ENCODE results near the gene KIF26B. TPM values are rescaled to one million over a fixed set of nuclear protein-coding genes. Genes with fewer than 3 reads are reported as not detected.

Gene KIF26B
- total RNA-seq, 2 experiments from 2014 or later: not detected

GRCh38 chr1:245462161-245462560, 307.4 kb downstream of the KIF26B start:
- Mint-ChIP-seq H3K36me3 (ENCODE audit: low read depth) (no peaks in the 10 kb centered on the region), H3K27ac (no peak overlapping the region), H3K9me3 (peaks cover 6% of the 10 kb centered on the region), H3K4me3 (no peak overlapping the region), H3K27me3 (no peaks in the 10 kb centered on the region), H3K4me1 (no peaks in the 10 kb centered on the region)
- ChIA-PET POLR2A (no interaction called here), CTCF (no interaction called here)
- no peak for DNase-seq

GRCh38 chr1:245463392-245464165, 308.8 kb downstream of the KIF26B start:
- CTCF ChIA-PET: no interaction called here
- Mint-ChIP-seq H3K36me3 (ENCODE audit: low read depth) (no peaks in the 10 kb centered on the region), H3K27me3 (no peaks in the 10 kb centered on the region), H3K4me1 (no peaks in the 10 kb centered on the region), H3K4me3 (no peak overlapping the region), H3K9me3 (peaks cover 6% of the 10 kb centered on the region), H3K27ac (no peak overlapping the region)
- POLR2A ChIA-PET: no interaction called here
- DNase-seq: no peak

DNA sequence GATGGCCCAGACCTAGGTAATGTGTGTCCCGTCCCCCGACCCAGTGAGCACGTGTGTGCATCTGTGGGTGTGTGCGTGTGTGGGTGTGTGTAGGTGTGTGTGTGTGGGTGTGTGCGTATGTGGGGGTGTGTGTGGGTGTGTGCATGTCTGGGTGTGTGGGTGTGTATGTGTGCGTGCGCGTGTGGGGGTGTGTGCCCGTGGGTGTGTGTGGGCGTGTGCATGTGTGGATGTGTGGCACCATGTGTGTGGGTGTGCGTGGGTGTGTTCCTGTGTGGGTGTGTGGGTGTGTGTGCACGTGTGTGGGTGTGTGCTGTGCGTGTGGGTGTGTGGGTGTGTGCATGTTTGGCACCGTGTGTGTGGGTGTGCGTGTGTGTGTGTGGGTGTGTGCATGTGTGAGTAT, 309.5 kb downstream of the KIF26B start:
- no peak overlapping the region for H3K27ac Mint-ChIP-seq
- no peak for DNase-seq
- no peaks in the 10 kb centered on the region for H3K4me1 Mint-ChIP-seq
- no peaks in the 10 kb centered on the region for H3K36me3 Mint-ChIP-seq (ENCODE audit: low read depth)
- ChIA-PET POLR2A (no interaction called here), CTCF (no interaction called here)
- H3K4me3 Mint-ChIP-seq: no peak overlapping the region
- peaks cover 6% of the 10 kb centered on the region for H3K9me3 Mint-ChIP-seq
- H3K27me3 Mint-ChIP-seq: no peaks in the 10 kb centered on the region

- Mint-ChIP-seq H3K4me3 (no peak overlapping the region), H3K27me3 (no peaks in the 10 kb centered on the region), H3K27ac (no peak overlapping the region), H3K9me3 (peaks cover 6% of the 10 kb centered on the region), H3K4me1 (no peaks in the 10 kb centered on the region), H3K36me3 (ENCODE audit: low read depth) (no peaks in the 10 kb centered on the region)
- POLR2A ChIA-PET: no interaction called here
- CTCF ChIA-PET: no interaction called here
- no peak for DNase-seq
Observed at GRCh38 chr1:245465666-245466065, 310.9 kb downstream of the KIF26B start.

- CTCF ChIA-PET: no interaction called here
- POLR2A ChIA-PET: no interaction called here
- Mint-ChIP-seq H3K27ac (no peak overlapping the region), H3K4me3 (no peak overlapping the region), H3K4me1 (no peaks in the 10 kb centered on the region), H3K36me3 (ENCODE audit: low read depth) (no peaks in the 10 kb centered on the region), H3K27me3 (no peaks in the 10 kb centered on the region), H3K9me3 (peaks cover 6% of the 10 kb centered on the region)
- no peak for DNase-seq
Observed at GRCh38 chr1:245466261-245466660, 311.5 kb downstream of the KIF26B start.

- H3K9me3 Mint-ChIP-seq: peaks cover 6% of the 10 kb centered on the region
Observed at GRCh38 chr1:245467804-245468203, 313.0 kb downstream of the KIF26B start.

GRCh38 chr1:245469006-245469405, 314.2 kb downstream of the KIF26B start:
- H3K4me1 Mint-ChIP-seq: no peaks in the 10 kb centered on the region
- peaks cover 3% of the 10 kb centered on the region for H3K9me3 Mint-ChIP-seq
- no peak for DNase-seq
- no peaks in the 10 kb centered on the region for H3K36me3 Mint-ChIP-seq (ENCODE audit: low read depth)
- no peak overlapping the region for H3K27ac Mint-ChIP-seq
- no peaks in the 10 kb centered on the region for H3K27me3 Mint-ChIP-seq
- ChIA-PET POLR2A (no interaction called here), CTCF (no interaction called here)
- no peak overlapping the region for H3K4me3 Mint-ChIP-seq

More at GRCh38 chr1:245467804-245468203, 313.0 kb downstream of the KIF26B start:
- Mint-ChIP-seq H3K4me3 (no peak overlapping the region), H3K27ac (no peak overlapping the region), H3K27me3 (no peaks in the 10 kb centered on the region), H3K4me1 (no peaks in the 10 kb centered on the region), H3K36me3 (ENCODE audit: low read depth) (no peaks in the 10 kb centered on the region)
- no peak for DNase-seq
- ChIA-PET CTCF (no interaction called here), POLR2A (no interaction called here)

DNA sequence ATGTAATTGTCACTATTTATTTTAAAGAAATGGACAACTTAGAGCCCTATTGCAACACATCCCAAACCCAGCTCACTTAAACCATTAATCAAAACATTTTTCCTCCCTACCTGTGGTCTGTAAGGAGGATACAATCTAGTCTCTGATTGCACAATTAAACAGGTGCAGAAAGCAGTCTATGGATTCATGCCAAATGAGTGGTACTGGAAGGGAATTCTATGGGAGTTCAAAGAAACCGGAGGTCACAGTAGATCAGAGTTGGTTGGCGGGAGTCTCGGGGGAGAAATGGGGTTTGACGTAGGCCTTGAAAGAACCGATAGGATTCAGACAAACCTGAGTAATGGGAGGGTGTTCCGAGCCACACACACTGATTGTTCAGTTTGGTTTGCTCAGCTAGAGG, 314.9 kb downstream of the KIF26B start:
- H3K27ac Mint-ChIP-seq: no peak overlapping the region
- no peaks in the 10 kb centered on the region for H3K4me1 Mint-ChIP-seq
- H3K27me3 Mint-ChIP-seq: no peaks in the 10 kb centered on the region
- CTCF ChIA-PET: no interaction called here
- H3K36me3 Mint-ChIP-seq (ENCODE audit: low read depth): no peaks in the 10 kb centered on the region
- POLR2A ChIA-PET: no interaction called here
- no peak for DNase-seq
- H3K9me3 Mint-ChIP-seq: no peaks in the 10 kb centered on the region
- H3K4me3 Mint-ChIP-seq: no peak overlapping the region

DNA sequence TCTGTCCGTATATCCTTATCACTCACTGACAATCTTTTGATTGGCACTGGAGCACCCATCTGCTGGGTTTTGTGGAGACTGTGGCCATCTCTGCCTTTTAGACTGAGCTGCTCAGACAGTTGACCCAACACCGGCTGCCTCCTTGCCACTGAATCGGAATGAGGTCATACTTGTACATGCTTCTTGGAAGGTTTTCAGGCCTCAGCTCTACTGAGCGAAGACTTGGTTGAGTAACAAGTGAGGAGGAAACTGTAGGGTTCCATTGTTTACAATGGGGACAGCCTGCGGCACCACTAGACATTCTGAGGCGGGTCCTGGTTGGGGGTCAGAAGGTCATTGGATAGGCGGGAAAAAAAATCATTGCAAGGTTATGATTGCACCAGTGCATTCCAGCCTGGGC, 320.3 kb downstream of the KIF26B start:
- Mint-ChIP-seq H3K4me1 (no peaks in the 10 kb centered on the region), H3K4me3 (no peak overlapping the region), H3K9me3 (no peaks in the 10 kb centered on the region), H3K27ac (no peak overlapping the region), H3K27me3 (no peaks in the 10 kb centered on the region), H3K36me3 (ENCODE audit: low read depth) (no peaks in the 10 kb centered on the region)
- POLR2A ChIA-PET: no interaction called here
- DNase-seq: no peak
- CTCF ChIA-PET: no interaction called here

- CTCF ChIA-PET: no interaction called here
Observed at GRCh38 chr1:245475961-245476516, 321.3 kb downstream of the KIF26B start.

GRCh38 chr1:245477941-245478340, 323.2 kb downstream of the KIF26B start:
- H3K9me3 Mint-ChIP-seq: no peaks in the 10 kb centered on the region
- no peaks in the 10 kb centered on the region for H3K36me3 Mint-ChIP-seq (ENCODE audit: low read depth)
- no peak for DNase-seq
- ChIA-PET POLR2A (no interaction called here), CTCF (no interaction called here)
- H3K4me3 Mint-ChIP-seq: no peak overlapping the region
- H3K27ac Mint-ChIP-seq: no peak overlapping the region
- H3K27me3 Mint-ChIP-seq: no peaks in the 10 kb centered on the region
- no peaks in the 10 kb centered on the region for H3K4me1 Mint-ChIP-seq

More at GRCh38 chr1:245475961-245476516, 321.3 kb downstream of the KIF26B start:
- no peaks in the 10 kb centered on the region for H3K4me1 Mint-ChIP-seq
- DNase-seq: no peak
- H3K27ac Mint-ChIP-seq: no peak overlapping the region
- no peaks in the 10 kb centered on the region for H3K27me3 Mint-ChIP-seq
- H3K4me3 Mint-ChIP-seq: no peak overlapping the region
- POLR2A ChIA-PET: no interaction called here
- no peaks in the 10 kb centered on the region for H3K9me3 Mint-ChIP-seq
- no peaks in the 10 kb centered on the region for H3K36me3 Mint-ChIP-seq (ENCODE audit: low read depth)

DNA sequence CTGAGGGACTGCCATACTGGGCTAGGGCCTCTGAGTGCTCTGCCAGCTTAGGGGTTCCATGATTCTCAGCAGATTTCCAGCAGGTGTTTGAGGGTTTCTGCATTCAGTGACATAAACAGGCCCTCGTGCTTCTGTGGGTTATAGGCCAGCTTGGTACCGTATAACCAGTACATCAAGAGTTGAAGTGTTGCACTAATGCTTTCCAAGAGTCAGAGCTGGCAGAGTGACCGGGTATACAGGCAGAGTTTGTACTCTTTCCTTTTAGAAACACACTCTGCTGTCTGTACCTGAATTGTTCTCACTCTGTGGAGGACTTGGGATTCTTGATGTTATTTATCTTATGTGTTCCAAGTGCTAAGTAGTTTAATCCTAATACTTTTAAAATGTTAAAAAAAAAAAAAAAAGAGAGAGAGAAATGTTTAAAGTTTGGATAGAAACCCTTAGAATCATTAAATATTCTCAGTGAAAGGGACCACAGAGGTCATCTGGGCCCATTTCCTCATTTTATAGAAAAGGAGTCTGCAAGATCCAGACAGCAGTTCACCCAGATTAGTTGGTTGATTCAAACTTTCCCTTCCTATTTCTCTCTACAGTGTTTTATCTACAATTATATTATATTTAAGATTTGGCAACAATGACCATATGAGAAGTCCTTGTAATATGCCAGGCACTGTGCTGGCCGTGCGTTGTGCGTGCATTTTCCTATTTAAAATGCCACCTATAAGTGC, 325.8 kb downstream of the KIF26B start:
- Mint-ChIP-seq H3K27me3 (no peaks in the 10 kb centered on the region), H3K36me3 (ENCODE audit: low read depth) (no peaks in the 10 kb centered on the region), H3K27ac (no peak overlapping the region), H3K9me3 (peaks cover 2% of the 10 kb centered on the region), H3K4me3 (no peak overlapping the region), H3K4me1 (no peaks in the 10 kb centered on the region)
- no peak for DNase-seq
- ChIA-PET CTCF (no interaction called here), POLR2A (no interaction called here)

DNA sequence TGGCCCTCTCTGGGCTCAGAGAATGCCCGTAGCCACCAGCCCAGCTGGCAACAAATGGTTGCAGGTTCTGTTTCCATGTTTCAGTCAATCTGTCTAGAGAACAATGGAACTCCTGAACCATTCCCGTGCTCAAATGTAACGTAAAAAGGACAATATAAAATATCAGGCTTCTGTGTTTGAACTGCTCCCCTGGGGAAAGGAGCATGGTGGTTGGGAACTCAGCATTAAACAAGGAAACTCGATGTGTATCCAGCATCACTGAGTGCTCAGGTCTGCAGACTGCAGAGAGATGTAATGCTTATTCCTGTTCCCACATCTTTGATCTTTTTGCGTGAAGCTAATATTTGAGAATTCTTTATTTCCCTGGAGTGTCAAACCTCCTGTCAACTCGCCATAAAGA, 326.5 kb downstream of the KIF26B start:
- H3K27ac Mint-ChIP-seq: no peak overlapping the region

GRCh38 chr1:245483247-245483646, 328.5 kb downstream of the KIF26B start:
- Mint-ChIP-seq H3K4me1 (no peaks in the 10 kb centered on the region), H3K27me3 (no peaks in the 10 kb centered on the region), H3K4me3 (no peak overlapping the region), H3K36me3 (ENCODE audit: low read depth) (no peaks in the 10 kb centered on the region), H3K9me3 (peaks cover 2% of the 10 kb centered on the region), H3K27ac (no peak overlapping the region)
- ChIA-PET POLR2A (no interaction called here), CTCF (no interaction called here)
- no peak for DNase-seq

More for the DNA sequence above, 326.5 kb downstream of the KIF26B start:
- Mint-ChIP-seq H3K27me3 (no peaks in the 10 kb centered on the region), H3K4me1 (no peaks in the 10 kb centered on the region), H3K9me3 (peaks cover 2% of the 10 kb centered on the region), H3K4me3 (no peak overlapping the region), H3K36me3 (ENCODE audit: low read depth) (no peaks in the 10 kb centered on the region)
- ChIA-PET POLR2A (no interaction called here), CTCF (no interaction called here)
- no peak for DNase-seq

All from activated CD4-positive, alpha-beta memory T cell treated with anti-CD3 and anti-CD28 coated beads, Interleukin-2, amount 10 ng/mL, durations not matched to agents 7 days and 5 days (primary cell).